GM13977 (cell line): ENCODE data around the gene CBLL1.

ENCODE experiments used
- DNase-seq: peaks from one replicate; pipeline ENCODE4 v3.0.0; 2012; ENCODE audit warnings: low spot score
- in situ Hi-C: fragments of 300-500 bp; cut with MboI; formaldehyde crosslinking; loops from one replicate; pipeline ENCODE4 v1.12.0; 2022; ENCODE audit warnings: low sequenced_read_pairs, low pct_unique_long_range_greater_than_20kb, mixed read lengths, inconsistent platforms; ENCODE audit not compliant: unreplicated experiment
- TF ChIP-seq, protein P1 (sequence below): IDR thresholded peaks from 2 replicates; pipeline ENCODE4 v1.5.1; 2012; ENCODE audit warnings: mild to moderate bottlenecking, control low read depth; ENCODE audit not compliant: insufficient read depth; ENCODE audit errors: extremely low read depth, missing control alignments

CBLL1 gene

GRCh38 chr7:107767391-107767790 is 23.4 kb downstream of the CBLL1 start:
- no peak for DNase-seq
- in situ Hi-C loops, result no loop called here
- TF ChIP-seq, protein P1, sequence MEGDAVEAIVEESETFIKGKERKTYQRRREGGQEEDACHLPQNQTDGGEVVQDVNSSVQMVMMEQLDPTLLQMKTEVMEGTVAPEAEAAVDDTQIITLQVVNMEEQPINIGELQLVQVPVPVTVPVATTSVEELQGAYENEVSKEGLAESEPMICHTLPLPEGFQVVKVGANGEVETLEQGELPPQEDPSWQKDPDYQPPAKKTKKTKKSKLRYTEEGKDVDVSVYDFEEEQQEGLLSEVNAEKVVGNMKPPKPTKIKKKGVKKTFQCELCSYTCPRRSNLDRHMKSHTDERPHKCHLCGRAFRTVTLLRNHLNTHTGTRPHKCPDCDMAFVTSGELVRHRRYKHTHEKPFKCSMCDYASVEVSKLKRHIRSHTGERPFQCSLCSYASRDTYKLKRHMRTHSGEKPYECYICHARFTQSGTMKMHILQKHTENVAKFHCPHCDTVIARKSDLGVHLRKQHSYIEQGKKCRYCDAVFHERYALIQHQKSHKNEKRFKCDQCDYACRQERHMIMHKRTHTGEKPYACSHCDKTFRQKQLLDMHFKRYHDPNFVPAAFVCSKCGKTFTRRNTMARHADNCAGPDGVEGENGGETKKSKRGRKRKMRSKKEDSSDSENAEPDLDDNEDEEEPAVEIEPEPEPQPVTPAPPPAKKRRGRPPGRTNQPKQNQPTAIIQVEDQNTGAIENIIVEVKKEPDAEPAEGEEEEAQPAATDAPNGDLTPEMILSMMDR, result no peak

GRCh38 chr7:107768263-107768662 is 24.3 kb downstream of the CBLL1 start:
- TF ChIP-seq, protein P1, result no peak
- in situ Hi-C loops, result no loop called here
- no peak for DNase-seq

DNA sequence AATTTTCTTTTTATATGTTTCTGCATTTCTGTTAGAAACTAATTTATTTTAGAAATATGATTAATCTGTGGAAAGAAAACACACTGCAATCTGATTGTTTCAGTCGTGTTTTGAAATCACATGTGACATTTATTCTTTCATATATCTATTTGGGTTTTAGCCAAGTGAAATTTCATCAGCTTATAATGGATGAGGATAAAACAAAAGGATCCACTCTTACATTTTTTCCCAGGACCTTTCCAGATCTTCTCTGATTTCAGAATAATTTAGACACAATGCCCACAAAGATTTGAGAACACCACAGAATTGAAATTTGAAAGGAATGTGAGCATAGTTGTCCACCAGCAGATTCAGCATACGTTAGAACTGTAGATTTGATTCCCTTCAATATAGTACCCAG is 29.1 kb downstream of the CBLL1 start:
- in situ Hi-C loops, result no loop called here
- TF ChIP-seq, protein P1, result no peak
- DNase-seq, result no peak

DNA sequence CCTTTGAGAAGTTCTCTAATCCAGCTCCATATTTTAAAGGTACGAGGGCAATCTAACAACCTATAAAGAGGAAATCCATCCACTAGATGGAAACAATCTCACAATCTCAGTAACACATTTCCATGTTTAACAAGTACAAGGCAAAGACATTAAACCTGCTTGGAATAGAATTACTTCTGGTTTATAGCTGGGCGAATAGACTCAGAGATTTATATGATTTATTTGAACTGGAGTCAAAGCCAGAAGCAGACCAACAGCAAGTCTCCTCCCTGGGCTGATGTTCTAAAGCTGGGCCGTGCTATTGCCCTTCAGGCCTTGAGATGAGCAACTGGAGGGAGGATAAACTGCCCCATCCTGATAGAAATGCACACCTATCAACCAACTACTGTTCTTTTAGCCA is 33.8 kb downstream of the CBLL1 start:
- DNase-seq, result no peak
- in situ Hi-C loops, result no loop called here
- TF ChIP-seq, protein P1, result no peak

DNA sequence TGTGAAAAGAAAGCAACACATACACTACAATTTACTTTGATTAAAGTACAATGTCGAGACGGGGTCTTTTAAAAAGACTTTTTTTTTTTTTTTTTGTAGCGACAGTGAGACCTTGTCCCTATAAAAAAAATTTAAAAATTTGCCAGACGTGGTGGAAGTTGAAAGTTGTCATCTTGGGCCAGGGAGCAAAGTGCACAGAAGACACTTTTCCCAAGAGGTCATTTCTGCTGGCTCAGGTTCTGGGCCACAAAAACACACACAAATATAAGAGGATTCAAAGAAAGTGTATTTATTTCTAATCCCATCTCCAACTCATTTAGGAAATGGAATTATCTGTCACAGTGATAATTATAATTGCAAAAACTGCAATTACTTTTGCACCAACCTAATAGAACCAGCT is 34.3 kb downstream of the CBLL1 start:
- in situ Hi-C loops, result no loop called here
- TF ChIP-seq, protein P1, result no peak
- DNase-seq, result no peak

DNA sequence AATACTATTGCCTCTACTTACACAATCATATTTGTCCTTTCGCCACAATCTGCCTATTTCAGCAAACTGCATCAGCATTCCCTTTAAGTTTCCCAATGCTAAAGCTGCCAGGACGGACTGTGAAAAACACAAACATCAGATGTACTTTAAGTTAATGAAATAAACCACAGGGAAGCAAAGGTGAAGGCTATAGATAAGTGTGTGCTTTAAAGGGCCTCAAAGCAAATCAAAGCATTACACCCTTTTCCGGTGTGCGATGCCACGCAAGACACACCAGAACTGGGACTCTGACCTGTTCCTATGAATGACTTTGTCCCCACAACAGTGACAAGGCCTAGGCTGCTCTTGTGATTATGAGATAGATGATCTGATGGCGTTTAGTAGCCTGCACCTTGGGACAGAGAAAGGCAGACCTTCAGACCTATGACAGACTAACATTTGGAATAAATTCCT is 35.7 kb downstream of the CBLL1 start:
- DNase-seq, result no peak
- in situ Hi-C loops, result no loop called here
- TF ChIP-seq, protein P1, result no peak

DNA sequence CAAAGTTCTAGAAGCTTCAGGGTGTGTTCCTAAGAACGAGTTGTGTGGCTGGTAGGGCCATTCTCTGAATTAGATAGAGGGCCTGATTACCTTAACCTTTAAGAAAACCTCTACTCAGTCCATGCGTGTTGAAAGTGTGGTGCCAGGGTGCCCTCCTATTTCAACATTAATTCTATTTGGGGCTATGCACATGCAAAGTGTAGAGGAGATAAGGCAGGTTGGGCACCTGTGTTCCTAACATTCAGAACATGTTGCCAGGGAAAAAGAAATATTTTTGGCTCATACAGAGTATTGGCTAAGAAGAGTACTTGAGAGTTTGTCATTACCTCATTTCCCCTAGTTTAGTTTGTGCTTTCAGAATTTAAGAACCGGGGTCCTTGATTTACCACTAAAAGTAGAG is 38.4 kb downstream of the CBLL1 start:
- in situ Hi-C loops, result no loop called here
- TF ChIP-seq, protein P1, result no peak
- DNase-seq, result no peak
